Adrenal gland (tissue), 5 donors: ENCODE measurements around the gene C8G.

Experiments
- POLR2A ChIP-seq, 2 donors: fragments of 450-650 bp; IDR thresholded peaks; one replicate each; pipeline ENCODE4 v1.6.1; 2017; ENCODE audit warnings: antibody characterized with exemption in 2 of 2, mild to moderate bottlenecking in 2 of 2, moderate library complexity in 1 of 2
- TF ChIP-seq, protein P1 (sequence below), 6 experiments: fragments of 450-650 bp in 4 of 6; fragments of 200-600 bp in 2 of 6; sonication (generic) in 1 of 6; IDR thresholded peaks; 1 replicate in 5 of 6; 2 replicates in 1 of 6; pipeline versions ENCODE4 v1.5.1 to v1.8.0; 2016 to 2021; ENCODE audit warnings: antibody characterized with exemption in 6 of 6, mild to moderate bottlenecking in 2 of 6, moderate library complexity in 1 of 6
- donor health status: DM: no; HTN: no; CAD: no.

GRCh38 chr9:136947955-136948510 lies 3.0 kb downstream of the C8G start:
- TF ChIP-seq, protein P1, sequence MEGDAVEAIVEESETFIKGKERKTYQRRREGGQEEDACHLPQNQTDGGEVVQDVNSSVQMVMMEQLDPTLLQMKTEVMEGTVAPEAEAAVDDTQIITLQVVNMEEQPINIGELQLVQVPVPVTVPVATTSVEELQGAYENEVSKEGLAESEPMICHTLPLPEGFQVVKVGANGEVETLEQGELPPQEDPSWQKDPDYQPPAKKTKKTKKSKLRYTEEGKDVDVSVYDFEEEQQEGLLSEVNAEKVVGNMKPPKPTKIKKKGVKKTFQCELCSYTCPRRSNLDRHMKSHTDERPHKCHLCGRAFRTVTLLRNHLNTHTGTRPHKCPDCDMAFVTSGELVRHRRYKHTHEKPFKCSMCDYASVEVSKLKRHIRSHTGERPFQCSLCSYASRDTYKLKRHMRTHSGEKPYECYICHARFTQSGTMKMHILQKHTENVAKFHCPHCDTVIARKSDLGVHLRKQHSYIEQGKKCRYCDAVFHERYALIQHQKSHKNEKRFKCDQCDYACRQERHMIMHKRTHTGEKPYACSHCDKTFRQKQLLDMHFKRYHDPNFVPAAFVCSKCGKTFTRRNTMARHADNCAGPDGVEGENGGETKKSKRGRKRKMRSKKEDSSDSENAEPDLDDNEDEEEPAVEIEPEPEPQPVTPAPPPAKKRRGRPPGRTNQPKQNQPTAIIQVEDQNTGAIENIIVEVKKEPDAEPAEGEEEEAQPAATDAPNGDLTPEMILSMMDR (IDR thresholded peaks at IDR 0.05): peak in 4 of 6 experiments; percentile 22 to 40 (median 37)
- TF ChIP-seq POLR2A (IDR thresholded peaks at IDR 0.05): no peak
